HG03280 (cell line): ENCODE measurements around the gene NR2C2.
A peak's percentile ranks its signal among the peaks of the same experiment; 100 is the strongest.
"Not testable (repeated sequence)": the region's sequence is repeated elsewhere in the genome, so short reads cannot be mapped to it uniquely, and the experiment has no call there.

Source experiments
- ATAC-seq: cut with Tn5 transposase; IDR thresholded peaks from one replicate; pipeline ENCODE4 v1.9.1; 2021; ENCODE audit warnings: mild to moderate bottlenecking, moderate library complexity; ENCODE audit not compliant: unreplicated experiment

The NR2C2 gene

DNA sequence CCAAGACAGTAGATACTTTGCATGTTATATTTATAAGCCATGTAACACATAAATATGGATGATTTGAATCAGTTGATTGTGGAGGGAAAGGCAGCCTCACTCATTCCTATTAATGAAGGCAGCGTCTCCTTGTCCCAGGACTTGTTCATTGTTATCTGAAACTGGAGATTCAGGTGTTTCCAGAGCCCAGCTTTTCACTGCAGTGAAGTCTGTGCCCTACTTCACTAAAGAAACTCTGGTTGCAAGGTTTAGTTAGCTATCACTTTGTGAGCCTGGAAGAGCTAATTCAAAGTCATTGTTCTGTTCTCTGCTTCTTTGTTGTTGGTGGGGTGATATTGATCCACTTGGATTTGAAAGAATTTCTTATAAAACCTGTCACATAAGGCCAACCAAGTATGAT is 9.8 kb downstream of the NR2C2 start:
- no peak for ATAC-seq

DNA sequence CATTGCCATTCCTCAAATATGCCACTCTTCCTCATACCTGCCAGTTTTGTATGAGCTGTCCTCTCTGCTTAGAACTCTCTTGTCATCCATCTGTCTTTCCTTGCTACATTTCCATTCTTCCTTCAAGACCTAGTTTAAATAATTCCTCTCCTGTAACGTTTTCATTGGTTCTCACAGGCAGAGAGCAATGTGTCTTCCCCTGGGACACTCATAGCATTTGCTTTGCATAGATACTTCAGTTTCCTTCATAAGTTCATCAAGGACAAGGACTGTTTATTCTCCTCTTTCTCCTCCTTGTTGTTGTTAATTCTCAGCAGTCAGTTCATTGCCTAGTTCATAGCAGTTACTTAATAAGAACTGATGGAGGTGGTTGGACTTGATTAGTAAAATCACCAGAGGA is 10.5 kb downstream of the NR2C2 start:
- no peak for ATAC-seq

DNA sequence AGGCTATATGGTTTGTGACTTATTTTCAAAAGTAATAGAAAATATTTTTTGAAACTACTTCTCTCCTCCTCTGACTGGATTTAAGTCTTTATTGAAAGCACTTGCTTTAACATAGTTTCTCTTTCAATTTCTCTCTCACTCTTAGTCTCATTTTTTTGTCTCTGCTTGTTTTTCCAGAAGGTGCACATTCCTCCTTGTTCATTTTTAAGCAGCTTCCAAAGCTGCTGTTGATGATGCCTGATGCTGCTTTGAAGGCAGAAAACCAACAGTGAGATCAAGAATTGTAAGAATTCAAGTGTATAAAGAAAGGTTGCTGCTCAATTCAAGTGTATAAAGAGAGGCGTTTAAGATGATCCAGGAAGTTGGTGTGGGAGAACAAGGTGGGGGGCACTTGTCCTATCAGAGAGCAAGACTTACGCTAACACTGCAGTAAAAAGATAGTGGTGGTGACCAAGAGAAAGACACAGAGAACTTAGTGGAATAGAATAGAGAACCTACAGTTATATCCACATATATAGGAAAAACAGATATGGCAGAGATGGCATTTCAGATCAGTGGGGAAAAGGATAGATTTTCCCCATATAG is 12.1 kb downstream of the NR2C2 start:
- ATAC-seq: no peak

DNA sequence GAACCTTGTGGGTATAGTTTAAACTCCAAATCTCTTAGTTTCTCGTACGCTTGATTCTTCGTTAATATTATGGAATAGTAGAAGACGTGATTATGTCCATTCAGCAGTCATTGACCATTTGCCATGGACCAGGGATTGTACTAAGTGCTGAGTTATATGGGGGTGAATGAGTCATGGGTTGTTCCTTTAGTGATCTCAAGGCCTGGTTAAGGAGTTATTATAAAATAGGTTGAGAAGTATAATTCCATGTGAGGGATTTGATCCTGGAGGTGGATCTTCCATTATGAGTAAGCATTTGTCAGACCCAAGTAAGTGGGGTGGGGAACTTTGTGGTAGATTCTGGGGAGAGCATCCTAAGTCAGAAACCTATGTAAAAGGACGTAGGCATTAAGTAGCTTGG is 15.4 kb downstream of the NR2C2 start:
- ATAC-seq: no peak

- ATAC-seq: no peak
Measured at GRCh38 chr3:14967285-14967684, 19.9 kb downstream of the NR2C2 start.

GRCh38 chr3:14969671-14970070 is 22.3 kb downstream of the NR2C2 start:
- no peak for ATAC-seq

- ATAC-seq: no peak
Measured at GRCh38 chr3:14976317-14976716, 28.9 kb downstream of the NR2C2 start.

DNA sequence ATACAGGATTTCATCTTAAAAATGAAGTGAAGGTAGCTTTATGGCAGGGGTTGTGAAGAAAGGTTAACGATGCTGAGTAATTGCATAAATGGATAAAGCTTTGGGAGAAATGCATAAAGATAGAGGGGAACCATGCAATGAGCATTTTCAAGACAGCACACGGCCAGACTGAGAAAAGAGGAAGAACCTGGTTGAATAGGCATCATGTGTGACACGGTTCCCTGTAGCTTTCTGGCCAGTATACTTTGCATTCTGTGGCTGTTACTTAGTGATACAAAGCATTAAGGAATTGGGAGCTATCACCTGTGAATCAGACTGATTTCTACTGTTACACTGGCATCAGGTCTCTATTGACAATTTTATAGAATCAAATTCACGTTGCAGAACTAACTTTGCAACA is 33.3 kb downstream of the NR2C2 start:
- no peak for ATAC-seq

DNA sequence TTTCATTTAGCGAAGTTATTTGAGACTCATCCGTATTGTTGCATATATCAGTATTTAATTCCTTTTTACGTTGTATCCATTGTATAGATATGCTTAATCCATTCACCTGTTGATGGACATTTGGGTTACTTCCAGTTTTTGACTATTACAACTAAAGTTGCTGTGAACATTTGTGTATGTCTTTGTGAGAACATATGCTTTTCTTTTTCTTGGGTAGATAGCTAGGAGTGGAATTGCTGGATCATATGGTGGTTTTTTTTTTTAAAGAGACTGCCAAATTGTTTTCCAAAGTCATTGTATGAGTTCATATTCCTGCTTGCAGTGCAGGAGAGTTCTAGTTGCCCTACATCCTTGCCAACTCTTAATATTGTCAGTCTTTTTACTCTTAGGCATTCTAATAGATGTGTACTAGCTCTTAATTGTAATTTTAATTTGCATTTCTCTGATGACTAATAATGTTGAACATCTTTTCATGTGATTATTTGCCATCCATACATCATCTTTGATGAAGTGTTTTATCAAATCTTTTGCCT is 37.3 kb downstream of the NR2C2 start:
- ATAC-seq: no peak

DNA sequence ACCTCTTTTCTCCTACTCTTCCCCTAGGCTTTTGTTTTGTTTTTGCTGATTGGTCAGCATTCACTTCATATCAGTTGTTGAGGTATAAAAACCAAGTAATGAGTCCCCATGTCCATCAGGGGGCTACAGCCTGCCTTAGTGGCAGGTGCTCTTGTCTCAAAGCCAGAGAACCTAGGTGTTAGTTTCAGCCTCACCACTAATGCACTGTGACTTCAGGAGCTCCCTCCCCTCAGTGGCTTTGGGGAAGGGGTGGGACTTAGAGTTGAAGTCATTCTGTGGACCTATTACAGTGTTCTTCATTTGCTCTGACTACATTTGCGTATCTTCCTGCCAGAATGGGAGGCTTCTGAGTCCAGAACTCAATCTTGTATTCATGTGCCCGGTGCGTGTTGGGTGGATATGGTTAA is 41.6 kb downstream of the NR2C2 start:
- ATAC-seq: peak; percentile 98

DNA sequence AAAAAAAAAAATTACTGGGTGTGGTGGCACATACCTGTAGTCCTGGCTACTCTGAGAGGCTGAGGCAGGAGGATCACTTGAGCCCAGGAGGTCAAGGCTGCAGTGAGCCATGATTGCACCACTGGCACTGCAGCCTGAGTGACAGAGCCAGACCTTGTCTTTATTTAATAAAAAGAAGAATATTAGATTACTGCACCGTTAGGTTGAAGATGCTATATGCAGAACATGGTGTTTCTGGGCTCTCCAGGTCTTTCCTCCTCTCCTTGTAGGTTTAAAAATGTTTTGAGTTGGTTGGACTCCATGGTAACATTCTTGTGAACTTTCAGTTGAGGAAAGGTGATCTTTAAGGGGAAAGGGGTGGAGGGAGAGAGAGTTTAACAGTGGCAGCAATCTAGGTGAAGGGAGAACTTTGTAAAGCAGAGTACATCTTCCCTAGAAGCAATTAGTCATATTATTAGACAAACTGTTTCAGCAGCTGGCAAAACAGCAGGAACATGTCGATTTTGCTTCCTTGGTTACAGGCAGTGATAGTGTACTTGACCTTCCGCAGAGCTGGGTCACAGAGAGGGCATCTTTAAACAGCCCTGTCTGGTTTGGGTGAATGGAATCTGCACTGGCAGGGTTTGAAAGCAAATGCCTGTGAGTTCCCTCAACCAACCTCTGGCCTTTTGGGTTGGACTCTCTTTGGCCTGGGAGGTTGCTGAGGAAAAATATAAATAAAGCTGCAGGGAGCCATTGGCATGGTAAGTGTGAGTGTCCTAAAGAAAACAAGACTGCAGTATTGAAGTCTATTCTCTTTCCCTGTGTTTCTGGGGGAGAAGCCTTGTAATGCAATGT is 42.8 kb downstream of the NR2C2 start:
- ATAC-seq: no peak

DNA sequence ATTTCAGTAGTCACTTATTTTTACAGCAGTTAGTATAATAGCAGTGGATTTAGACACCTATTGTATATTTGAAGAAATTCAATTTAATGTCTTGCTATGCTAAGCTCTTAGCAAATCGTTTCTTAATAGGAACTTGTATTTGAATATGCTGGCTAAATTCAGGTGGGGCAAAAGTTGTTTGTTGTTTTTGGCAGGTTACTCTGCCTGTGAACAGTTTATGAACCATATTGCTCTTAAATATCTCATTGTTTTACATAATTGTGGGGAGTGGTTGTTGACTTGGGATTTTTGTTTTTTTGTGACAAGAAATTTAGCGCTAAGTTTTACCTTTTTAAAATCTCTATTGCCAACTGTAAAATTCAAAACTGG is 43.4 kb downstream of the NR2C2 start:
- ATAC-seq: no peak

GRCh38 chr3:14991151-14991742 is 43.9 kb downstream of the NR2C2 start:
- no peak for ATAC-seq

DNA sequence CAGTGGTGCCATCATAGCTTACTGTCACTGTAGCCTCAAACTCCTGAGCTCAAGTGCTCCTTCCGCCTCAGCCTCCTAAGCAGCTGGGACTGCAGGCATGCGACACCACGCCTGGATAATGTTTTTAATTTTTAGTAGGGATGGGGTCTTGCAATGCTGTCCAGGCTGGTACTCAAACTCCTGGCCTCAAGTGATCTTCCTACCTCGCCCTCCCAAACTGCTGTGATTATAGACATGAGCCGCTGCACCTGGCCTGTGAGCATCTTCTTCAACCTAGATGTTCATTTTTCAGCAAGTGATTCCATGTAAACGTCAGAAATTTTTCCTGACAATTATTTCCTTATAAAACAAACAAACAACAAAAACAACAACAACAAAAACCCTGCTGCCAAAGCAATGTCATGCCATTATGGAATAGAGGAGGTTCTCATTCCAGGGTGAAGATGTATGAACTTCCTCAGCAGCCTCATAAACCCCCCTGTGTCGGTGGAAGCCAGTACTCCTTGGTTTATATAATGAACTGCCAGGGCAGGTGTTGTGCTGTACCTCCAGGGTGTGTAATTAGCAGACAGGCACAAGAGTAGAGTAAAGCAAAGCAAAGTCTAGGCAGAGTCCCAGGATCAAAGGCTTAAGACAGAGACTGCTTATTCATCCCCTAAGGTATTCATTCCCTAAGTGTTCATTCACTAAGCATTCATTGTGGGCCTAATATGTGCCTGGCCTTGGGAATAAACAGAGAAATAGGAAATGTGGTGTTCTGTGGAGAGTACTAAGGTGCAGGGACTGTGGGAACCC is 44.6 kb downstream of the NR2C2 start:
- no peak for ATAC-seq

- ATAC-seq: no peak
Measured at GRCh38 chr3:14997941-14998340, 50.6 kb downstream of the NR2C2 start.

DNA sequence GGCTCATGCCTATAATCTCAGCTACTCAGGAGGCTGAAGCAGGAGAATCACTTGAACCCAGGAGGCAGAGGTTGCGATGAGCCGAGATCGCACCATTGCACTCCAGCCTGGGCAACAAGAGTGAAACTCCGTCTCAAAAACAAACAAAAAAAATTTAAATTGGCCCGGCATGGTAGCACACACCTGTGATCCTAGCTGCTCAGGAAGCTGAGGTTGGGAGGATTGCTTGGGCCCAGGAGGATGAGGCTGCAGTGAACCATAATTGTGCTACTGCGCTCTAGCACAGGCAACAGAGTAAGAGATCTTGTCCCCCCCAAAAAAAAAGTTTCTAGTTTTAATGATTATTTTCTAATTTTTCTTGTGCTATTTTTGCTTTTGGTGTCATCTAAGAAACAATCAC is 51.8 kb downstream of the NR2C2 start:
- ATAC-seq: not testable (repeated sequence)

- no peak for ATAC-seq
Measured at GRCh38 chr3:15007681-15008141, 60.3 kb downstream of the NR2C2 start.

GRCh38 chr3:15009167-15009566 is 61.8 kb downstream of the NR2C2 start:
- ATAC-seq: no peak

DNA sequence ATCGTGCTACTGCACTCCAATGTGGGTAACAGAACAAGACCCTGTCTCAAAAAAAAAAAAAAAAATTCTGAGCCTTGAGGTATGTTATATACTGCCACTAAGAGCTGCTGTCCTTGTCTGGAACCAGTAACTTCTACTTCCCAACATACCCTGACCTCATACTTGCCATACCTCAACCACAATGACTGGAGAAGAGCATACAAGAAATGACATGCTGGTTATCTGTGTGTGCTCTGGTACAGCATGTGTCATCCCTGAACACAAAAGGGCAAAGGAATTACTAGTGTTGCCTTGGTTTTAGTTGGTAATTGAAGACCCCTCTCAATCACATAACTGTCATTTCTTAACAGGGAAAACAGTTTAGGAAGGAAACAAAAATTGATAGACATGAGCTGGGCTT is 63.3 kb downstream of the NR2C2 start:
- ATAC-seq: no peak

GRCh38 chr3:15011174-15011573 is 63.8 kb downstream of the NR2C2 start:
- no peak for ATAC-seq
